ENCODE data around the gene GPR137. TPM values are rescaled to one million over a fixed set of nuclear protein-coding genes. Genes with fewer than 3 reads are reported as not detected.

GPR137 gene
- total RNA-seq (10 to 100 TPM in 1 of 2 donors, 1 to 10 TPM in 1; 6.9 to 11.0 TPM), polyA plus RNA-seq (10 to 100 TPM in 1 of 2 donors, 1 to 10 TPM in 1; 6.7 to 22.2 TPM)

DNA sequence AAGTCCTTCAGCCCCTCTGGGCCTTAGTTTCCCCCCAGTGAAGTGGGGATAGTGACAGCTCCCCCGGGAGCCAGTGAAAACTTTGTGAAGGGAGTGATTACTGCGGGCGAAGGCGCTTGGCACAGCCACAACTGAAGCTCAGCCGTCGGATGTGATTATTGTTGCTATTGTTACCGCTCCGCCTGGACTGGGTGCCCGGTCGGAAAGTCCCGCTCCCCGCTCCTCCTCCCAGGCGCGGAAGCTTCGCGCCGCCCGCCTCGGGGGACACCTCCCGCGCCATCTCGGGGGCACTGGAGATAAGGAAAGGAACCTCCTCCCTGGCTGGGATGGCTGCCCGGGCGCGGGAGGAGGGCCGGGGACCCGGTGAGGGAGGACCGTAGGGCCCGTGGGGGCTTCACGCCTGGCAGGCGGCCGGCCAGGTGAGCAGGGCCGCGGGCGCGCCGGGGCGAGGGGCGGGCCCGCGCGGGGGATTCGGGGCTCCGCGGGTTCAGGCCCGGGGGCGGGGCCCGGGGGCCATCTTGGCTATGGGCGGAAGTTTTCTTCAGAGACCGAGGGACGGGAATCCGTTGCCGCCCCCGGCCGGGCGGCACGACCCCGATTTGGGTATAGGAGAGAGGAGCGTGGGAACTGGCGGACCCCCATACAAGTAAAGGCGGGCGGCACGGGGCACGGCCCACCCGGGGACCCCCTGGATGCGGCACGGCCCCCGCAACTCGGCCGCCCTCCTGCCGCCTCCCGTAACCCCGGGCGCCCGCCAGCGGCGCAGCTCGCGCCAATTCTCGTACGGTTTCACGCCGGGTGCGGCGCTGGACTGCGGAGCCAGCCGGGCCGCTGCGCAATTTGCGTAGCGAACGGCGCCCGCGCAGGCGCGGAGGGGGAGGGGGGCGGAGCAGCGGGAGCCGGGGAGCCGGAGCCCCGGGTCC is at the start of gene GPR137:
GPR137 (plus strand) TSS at position 887 of the 923 bp plus-strand sequence. CDS start 677 bp downstream, outside the sequence.
- Histone ChIP-seq H3K9me3 (ENCODE audit: control insufficient read depth in 4 of 4, low read length in 3 of 4) (no peaks in the 10 kb centered on the region), H3K9ac (ENCODE audit: low read depth in 1 of 2, low read length in 2 of 2) (peak within 1 kb of the TSS; percentile 81 to 83), H3K27ac (ENCODE audit: low read depth in 1 of 2, low read length in 2 of 2) (peak within 1 kb of the TSS; percentile 94 to 99), H3K27me3 (ENCODE audit: control insufficient read depth in 4 of 4, insufficient read depth in 4 of 4, low read length in 3 of 4) (no peaks in the 10 kb centered on the region), H3K36me3 (ENCODE audit: control insufficient read depth in 4 of 4, insufficient read depth in 3 of 4, low read depth in 1 of 4, low read length in 3 of 4) (peaks cover 0 to 4% (median 0%) of the 10 kb centered on the region in 4 donors), H3K4me1 (ENCODE audit: control insufficient read depth in 4 of 4, insufficient read depth in 4 of 4, low read length in 3 of 4) (peaks cover 2 to 32% (median 23%) of the 10 kb centered on the region in 4 donors), H3K4me3 (ENCODE audit: low read depth in 1 of 3, low read length in 3 of 3) (peak within 1 kb of the TSS; percentile 69 to 87 (median 87))
- WGBS: under 1% methylated on average over 102 of the region's 102 CpGs
- peak; percentile 96 for DNase-seq (ENCODE audit: low spot score)
- TF ChIP-seq YY1 (IDR thresholded peaks at IDR 0.05): peak; percentile 97
- no peak for TF ChIP-seq HNF4A (conservative IDR thresholded peaks at IDR 0.05)
- no peak for TF ChIP-seq FOXA1 (IDR thresholded peaks at IDR 0.05)
- TF ChIP-seq EGR1 (IDR thresholded peaks at IDR 0.05; ENCODE audit: low read depth in 2 of 2): peak; percentile 98 to 100
- TF ChIP-seq, protein P1, sequence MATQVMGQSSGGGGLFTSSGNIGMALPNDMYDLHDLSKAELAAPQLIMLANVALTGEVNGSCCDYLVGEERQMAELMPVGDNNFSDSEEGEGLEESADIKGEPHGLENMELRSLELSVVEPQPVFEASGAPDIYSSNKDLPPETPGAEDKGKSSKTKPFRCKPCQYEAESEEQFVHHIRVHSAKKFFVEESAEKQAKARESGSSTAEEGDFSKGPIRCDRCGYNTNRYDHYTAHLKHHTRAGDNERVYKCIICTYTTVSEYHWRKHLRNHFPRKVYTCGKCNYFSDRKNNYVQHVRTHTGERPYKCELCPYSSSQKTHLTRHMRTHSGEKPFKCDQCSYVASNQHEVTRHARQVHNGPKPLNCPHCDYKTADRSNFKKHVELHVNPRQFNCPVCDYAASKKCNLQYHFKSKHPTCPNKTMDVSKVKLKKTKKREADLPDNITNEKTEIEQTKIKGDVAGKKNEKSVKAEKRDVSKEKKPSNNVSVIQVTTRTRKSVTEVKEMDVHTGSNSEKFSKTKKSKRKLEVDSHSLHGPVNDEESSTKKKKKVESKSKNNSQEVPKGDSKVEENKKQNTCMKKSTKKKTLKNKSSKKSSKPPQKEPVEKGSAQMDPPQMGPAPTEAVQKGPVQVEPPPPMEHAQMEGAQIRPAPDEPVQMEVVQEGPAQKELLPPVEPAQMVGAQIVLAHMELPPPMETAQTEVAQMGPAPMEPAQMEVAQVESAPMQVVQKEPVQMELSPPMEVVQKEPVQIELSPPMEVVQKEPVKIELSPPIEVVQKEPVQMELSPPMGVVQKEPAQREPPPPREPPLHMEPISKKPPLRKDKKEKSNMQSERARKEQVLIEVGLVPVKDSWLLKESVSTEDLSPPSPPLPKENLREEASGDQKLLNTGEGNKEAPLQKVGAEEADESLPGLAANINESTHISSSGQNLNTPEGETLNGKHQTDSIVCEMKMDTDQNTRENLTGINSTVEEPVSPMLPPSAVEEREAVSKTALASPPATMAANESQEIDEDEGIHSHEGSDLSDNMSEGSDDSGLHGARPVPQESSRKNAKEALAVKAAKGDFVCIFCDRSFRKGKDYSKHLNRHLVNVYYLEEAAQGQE (IDR thresholded peaks at IDR 0.05): no peak
- TF ChIP-seq RXRA (IDR thresholded peaks at IDR 0.05): no peak
- TF ChIP-seq, protein P2, sequence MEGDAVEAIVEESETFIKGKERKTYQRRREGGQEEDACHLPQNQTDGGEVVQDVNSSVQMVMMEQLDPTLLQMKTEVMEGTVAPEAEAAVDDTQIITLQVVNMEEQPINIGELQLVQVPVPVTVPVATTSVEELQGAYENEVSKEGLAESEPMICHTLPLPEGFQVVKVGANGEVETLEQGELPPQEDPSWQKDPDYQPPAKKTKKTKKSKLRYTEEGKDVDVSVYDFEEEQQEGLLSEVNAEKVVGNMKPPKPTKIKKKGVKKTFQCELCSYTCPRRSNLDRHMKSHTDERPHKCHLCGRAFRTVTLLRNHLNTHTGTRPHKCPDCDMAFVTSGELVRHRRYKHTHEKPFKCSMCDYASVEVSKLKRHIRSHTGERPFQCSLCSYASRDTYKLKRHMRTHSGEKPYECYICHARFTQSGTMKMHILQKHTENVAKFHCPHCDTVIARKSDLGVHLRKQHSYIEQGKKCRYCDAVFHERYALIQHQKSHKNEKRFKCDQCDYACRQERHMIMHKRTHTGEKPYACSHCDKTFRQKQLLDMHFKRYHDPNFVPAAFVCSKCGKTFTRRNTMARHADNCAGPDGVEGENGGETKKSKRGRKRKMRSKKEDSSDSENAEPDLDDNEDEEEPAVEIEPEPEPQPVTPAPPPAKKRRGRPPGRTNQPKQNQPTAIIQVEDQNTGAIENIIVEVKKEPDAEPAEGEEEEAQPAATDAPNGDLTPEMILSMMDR (IDR thresholded peaks at IDR 0.05; ENCODE audit: low read depth, low read length, missing input control): no peak
- no peak for TF ChIP-seq TAF1 (conservative IDR thresholded peaks at IDR 0.05)
- TF ChIP-seq, protein P3, sequence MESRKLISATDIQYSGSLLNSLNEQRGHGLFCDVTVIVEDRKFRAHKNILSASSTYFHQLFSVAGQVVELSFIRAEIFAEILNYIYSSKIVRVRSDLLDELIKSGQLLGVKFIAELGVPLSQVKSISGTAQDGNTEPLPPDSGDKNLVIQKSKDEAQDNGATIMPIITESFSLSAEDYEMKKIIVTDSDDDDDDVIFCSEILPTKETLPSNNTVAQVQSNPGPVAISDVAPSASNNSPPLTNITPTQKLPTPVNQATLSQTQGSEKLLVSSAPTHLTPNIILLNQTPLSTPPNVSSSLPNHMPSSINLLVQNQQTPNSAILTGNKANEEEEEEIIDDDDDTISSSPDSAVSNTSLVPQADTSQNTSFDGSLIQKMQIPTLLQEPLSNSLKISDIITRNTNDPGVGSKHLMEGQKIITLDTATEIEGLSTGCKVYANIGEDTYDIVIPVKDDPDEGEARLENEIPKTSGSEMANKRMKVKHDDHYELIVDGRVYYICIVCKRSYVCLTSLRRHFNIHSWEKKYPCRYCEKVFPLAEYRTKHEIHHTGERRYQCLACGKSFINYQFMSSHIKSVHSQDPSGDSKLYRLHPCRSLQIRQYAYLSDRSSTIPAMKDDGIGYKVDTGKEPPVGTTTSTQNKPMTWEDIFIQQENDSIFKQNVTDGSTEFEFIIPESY (IDR thresholded peaks at IDR 0.05): no peak
- no peak for TF ChIP-seq NR2F2 (IDR thresholded peaks at IDR 0.05)
- TF ChIP-seq JUND (IDR thresholded peaks at IDR 0.05): no peak
- no peak for TF ChIP-seq MAX (IDR thresholded peaks at IDR 0.05)
- TF ChIP-seq GABPA (IDR thresholded peaks at IDR 0.05 in 1 of 2, conservative IDR thresholded peaks at IDR 0.05 in 1 of 2): peak in 1 of 2 donors; percentile 41
- TF ChIP-seq FOXA2 (IDR thresholded peaks at IDR 0.05): no peak
- TF ChIP-seq SP1 (IDR thresholded peaks at IDR 0.05): no peak
- no peak for TF ChIP-seq ATF3 (IDR thresholded peaks at IDR 0.05)
- no peak for TF ChIP-seq HNF4G (IDR thresholded peaks at IDR 0.05)
- no peak for TF ChIP-seq RAD21 (IDR thresholded peaks at IDR 0.05)
